ENCODE data around the gene COQ8A. TPM values are rescaled to one million over a fixed set of nuclear protein-coding genes. Genes with fewer than 3 reads are reported as not detected.
"Not testable (repeated sequence)": the region's sequence is repeated elsewhere in the genome, so short reads cannot be mapped to it uniquely, and the experiment has no call there.

The COQ8A gene
- total RNA-seq, 8 experiments from 2014 or later, result 12.8 to 31.6 (median 22.9) TPM

- peak in 1 of 8 experiments; percentile 40 for ATAC-seq (replicated peaks in 6 of 8)
- 71 to 88% (median 80%) methylated on average over 6 to 13 of the region's 13 CpGs; no CpG with 5 or more reads in 1 of the 10 experiments for WGBS, 10 experiments
- Histone ChIP-seq H3K27ac (no peak overlapping the region), H3K4me1 (replicated peaks in 1 of 2) (peaks cover 22 to 28% of the 10 kb centered on the region in 2 donors), H3K4me3 (no peak overlapping the region)
- in situ Hi-C loops (cut with MboI; ENCODE audit: low pct_unique_long_range_greater_than_20kb in 2 of 9, low sequenced_read_pairs in 9 of 9, unreplicated experiment in 9 of 9), result no loop called here
Observed at GRCh38 chr1:226995365-226996332, 55.6 kb downstream of the COQ8A start.

DNA sequence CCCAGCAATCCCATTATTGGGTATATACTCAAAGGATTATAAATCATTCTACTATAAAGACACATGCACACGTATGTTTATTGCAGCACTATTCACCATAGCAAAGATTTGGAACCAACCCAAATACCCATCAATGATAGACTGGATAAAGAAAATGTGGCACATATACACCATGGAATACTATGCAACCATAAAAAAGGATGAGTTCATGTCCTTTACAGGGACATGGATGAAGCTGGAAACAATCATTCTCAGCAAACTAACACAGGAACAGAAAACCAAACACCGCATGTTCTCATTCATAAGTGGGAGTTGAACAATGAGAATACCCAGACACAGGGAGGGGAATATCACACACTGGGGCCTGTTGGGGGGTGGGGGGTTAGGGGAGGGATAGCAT, 59.5 kb downstream of the COQ8A start:
- H3K4me3 ChIP-seq; ATAC-seq (replicated peaks in 6 of 8); H3K27ac ChIP-seq; in situ Hi-C loops (cut with MboI; ENCODE audit: low pct_unique_long_range_greater_than_20kb in 2 of 9, low sequenced_read_pairs in 9 of 9, unreplicated experiment in 9 of 9): not testable (repeated sequence)
- 100% methylated on average over 1 of the region's 2 CpGs; no CpG with 5 or more reads in 7 of the 10 experiments for WGBS, 10 experiments
- H3K4me1 ChIP-seq (replicated peaks in 1 of 2), result peaks cover 7 to 12% of the 10 kb centered on the region in 2 donors

DNA sequence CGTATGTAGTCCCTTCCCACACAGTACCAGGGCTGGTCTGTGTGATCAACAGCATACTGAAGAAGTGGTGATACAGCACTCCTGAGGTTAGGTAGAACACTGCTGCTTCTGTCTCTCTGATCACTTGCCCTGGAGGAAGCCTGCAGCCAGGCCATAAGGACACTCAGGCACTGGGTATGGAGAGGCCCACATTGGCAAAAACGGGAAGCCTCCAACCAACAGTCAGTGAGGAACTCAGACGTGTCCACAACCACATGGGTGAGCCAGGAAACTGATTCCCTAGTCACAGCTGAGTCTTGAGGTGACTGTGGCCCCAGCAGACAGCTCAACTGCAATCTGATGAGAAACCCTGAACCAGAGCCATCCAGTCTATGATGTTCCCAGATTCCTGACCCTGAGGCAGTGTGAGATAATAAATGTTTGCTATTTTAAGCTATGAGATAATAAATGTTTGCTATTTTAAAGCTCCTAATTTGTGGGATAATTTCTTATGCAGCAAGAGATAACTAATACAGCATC, 62.5 kb downstream of the COQ8A start:
- in situ Hi-C loops (cut with MboI; ENCODE audit: low pct_unique_long_range_greater_than_20kb in 2 of 9, low sequenced_read_pairs in 9 of 9, unreplicated experiment in 9 of 9), result no loop called here
- ATAC-seq (replicated peaks in 6 of 8), result peak in 1 of 8 experiments; percentile 33
- Histone ChIP-seq H3K27ac (no peak overlapping the region), H3K4me3 (no peak overlapping the region), H3K4me1 (replicated peaks in 1 of 2) (peaks cover 0 to 8% of the 10 kb centered on the region in 2 donors)
- 33 to 100% (median 50%) methylated on average over 1 to 3 of the region's 3 CpGs; no CpG with 5 or more reads in 3 of the 10 experiments for WGBS, 10 experiments

GRCh38 chr1:227003165-227003564, 63.1 kb downstream of the COQ8A start:
- no peak for ATAC-seq (replicated peaks in 6 of 8)
- Histone ChIP-seq H3K4me3 (no peak overlapping the region), H3K27ac (no peak overlapping the region), H3K4me1 (replicated peaks in 1 of 2) (peaks cover 0 to 8% of the 10 kb centered on the region in 2 donors)
- in situ Hi-C loops (cut with MboI; ENCODE audit: low pct_unique_long_range_greater_than_20kb in 2 of 9, low sequenced_read_pairs in 9 of 9, unreplicated experiment in 9 of 9), result no loop called here
- WGBS, 10 experiments, result 84 to 100% (median 96%) methylated on average over 1 to 8 of the region's 8 CpGs

- ATAC-seq (replicated peaks in 6 of 8), result no peak
- Histone ChIP-seq H3K27ac (no peak overlapping the region), H3K4me1 (replicated peaks in 1 of 2) (peaks cover 0 to 8% of the 10 kb centered on the region in 2 donors), H3K4me3 (no peak overlapping the region)
- in situ Hi-C loops (cut with MboI; ENCODE audit: low pct_unique_long_range_greater_than_20kb in 2 of 9, low sequenced_read_pairs in 9 of 9, unreplicated experiment in 9 of 9), result no loop called here
- WGBS, 10 experiments, result 87 to 100% (median 93%) methylated on average over 3 to 8 of the region's 8 CpGs; no CpG with 5 or more reads in 3 of the 10 experiments
Observed at GRCh38 chr1:227004796-227005195, 64.7 kb downstream of the COQ8A start.

- peak in 2 of 8 experiments; percentile 29 to 35 for ATAC-seq (replicated peaks in 6 of 8)
- WGBS, 10 experiments, result 92 to 100% (median 95%) methylated on average over 1 to 5 of the region's 5 CpGs; no CpG with 5 or more reads in 4 of the 10 experiments
- Histone ChIP-seq H3K4me3 (no peak overlapping the region), H3K4me1 (replicated peaks in 1 of 2) (peaks cover 0 to 8% of the 10 kb centered on the region in 2 donors), H3K27ac (no peak overlapping the region)
- in situ Hi-C loops (cut with MboI; ENCODE audit: low pct_unique_long_range_greater_than_20kb in 2 of 9, low sequenced_read_pairs in 9 of 9, unreplicated experiment in 9 of 9), result no loop called here
Observed at GRCh38 chr1:227006226-227006796, 66.2 kb downstream of the COQ8A start.

- in situ Hi-C loops (cut with MboI; ENCODE audit: low pct_unique_long_range_greater_than_20kb in 2 of 9, low sequenced_read_pairs in 9 of 9, unreplicated experiment in 9 of 9), result no loop called here
- peak in 2 of 8 experiments; percentile 65 to 71 for ATAC-seq (replicated peaks in 6 of 8)
- Histone ChIP-seq H3K27ac (no peak overlapping the region), H3K4me3 (no peak overlapping the region), H3K4me1 (replicated peaks in 1 of 2) (peaks cover 0 to 8% of the 10 kb centered on the region in 2 donors)
Observed at GRCh38 chr1:227009937-227010336, 69.8 kb downstream of the COQ8A start.

GRCh38 chr1:227010645-227011044, 70.6 kb downstream of the COQ8A start:
- H3K4me3 ChIP-seq, result no peak overlapping the region
- no peak for ATAC-seq (replicated peaks in 6 of 8)
- in situ Hi-C loops (cut with MboI; ENCODE audit: low pct_unique_long_range_greater_than_20kb in 2 of 9, low sequenced_read_pairs in 9 of 9, unreplicated experiment in 9 of 9), result no loop called here
- WGBS, 10 experiments, result 92 to 100% (median 97%) methylated on average over 3 to 5 of the region's 5 CpGs; no CpG with 5 or more reads in 1 of the 10 experiments
- H3K27ac ChIP-seq, result no peak overlapping the region
- peaks cover 0 to 7% of the 10 kb centered on the region in 2 donors for H3K4me1 ChIP-seq (replicated peaks in 1 of 2)

- H3K4me1 ChIP-seq (replicated peaks in 1 of 2), result no peaks in the 10 kb centered on the region
- WGBS, 10 experiments, result 86 to 100% (median 93%) methylated on average over 2 to 3 of the region's 3 CpGs
- H3K27ac ChIP-seq, result no peak overlapping the region
- no peak overlapping the region for H3K4me3 ChIP-seq
- ATAC-seq (replicated peaks in 6 of 8), result no peak
- in situ Hi-C loops (cut with MboI; ENCODE audit: low pct_unique_long_range_greater_than_20kb in 2 of 9, low sequenced_read_pairs in 9 of 9, unreplicated experiment in 9 of 9), result no loop called here
Observed at GRCh38 chr1:227016990-227017389, 76.9 kb downstream of the COQ8A start.

- in situ Hi-C loops (cut with MboI; ENCODE audit: low pct_unique_long_range_greater_than_20kb in 2 of 9, low sequenced_read_pairs in 9 of 9, unreplicated experiment in 9 of 9), result no loop called here
- H3K27ac ChIP-seq, result no peak overlapping the region
- ATAC-seq (replicated peaks in 6 of 8), result no peak
Observed at GRCh38 chr1:227032396-227032795, 92.3 kb downstream of the COQ8A start.

DNA sequence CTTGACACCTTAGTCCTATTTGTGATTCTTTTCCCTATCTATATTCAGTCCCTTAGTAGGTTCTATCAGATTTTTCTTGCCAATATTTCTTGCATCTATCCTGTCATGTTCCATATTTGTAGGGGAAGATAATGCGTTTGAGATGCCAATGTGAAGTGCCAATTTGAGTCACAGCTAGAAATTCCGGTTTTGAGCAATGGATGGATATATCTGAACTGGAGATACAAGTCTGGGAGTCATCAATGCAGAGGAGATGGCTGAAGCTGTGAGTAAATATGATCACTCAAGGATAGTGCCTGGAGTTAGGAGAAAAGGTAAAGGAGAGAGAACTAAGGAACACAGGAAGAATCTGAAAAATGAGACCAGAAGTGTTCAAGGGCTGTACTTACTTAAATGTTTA, 93.8 kb downstream of the COQ8A start:
- H3K27ac ChIP-seq, result no peak overlapping the region
- H3K4me1 ChIP-seq (replicated peaks in 1 of 2), result no peaks in the 10 kb centered on the region
- 62 to 100% (median 78%) methylated on average over 2 of the region's 2 CpGs; no CpG with 5 or more reads in 2 of the 10 experiments for WGBS, 10 experiments
- H3K4me3 ChIP-seq, result no peak overlapping the region
- in situ Hi-C loops (cut with MboI; ENCODE audit: low pct_unique_long_range_greater_than_20kb in 2 of 9, low sequenced_read_pairs in 9 of 9, unreplicated experiment in 9 of 9), result no loop called here
- ATAC-seq (replicated peaks in 6 of 8), result no peak

More at GRCh38 chr1:227032396-227032795, 92.3 kb downstream of the COQ8A start:
- 33 to 100% (median 82%) methylated on average over 1 to 3 of the region's 3 CpGs; no CpG with 5 or more reads in 5 of the 10 experiments for WGBS, 10 experiments
- Histone ChIP-seq H3K4me1 (replicated peaks in 1 of 2) (no peaks in the 10 kb centered on the region), H3K4me3 (no peak overlapping the region)

- H3K4me1 ChIP-seq (replicated peaks in 1 of 2), result no peaks in the 10 kb centered on the region
- in situ Hi-C loops (cut with MboI; ENCODE audit: low pct_unique_long_range_greater_than_20kb in 2 of 9, low sequenced_read_pairs in 9 of 9, unreplicated experiment in 9 of 9), result no loop called here
- WGBS, 10 experiments, result 61 to 100% (median 91%) methylated on average over 2 of the region's 2 CpGs
- no peak overlapping the region for H3K4me3 ChIP-seq
- H3K27ac ChIP-seq, result no peak overlapping the region
- no peak for ATAC-seq (replicated peaks in 6 of 8)
Observed at GRCh38 chr1:227035316-227035715, 95.2 kb downstream of the COQ8A start.

DNA sequence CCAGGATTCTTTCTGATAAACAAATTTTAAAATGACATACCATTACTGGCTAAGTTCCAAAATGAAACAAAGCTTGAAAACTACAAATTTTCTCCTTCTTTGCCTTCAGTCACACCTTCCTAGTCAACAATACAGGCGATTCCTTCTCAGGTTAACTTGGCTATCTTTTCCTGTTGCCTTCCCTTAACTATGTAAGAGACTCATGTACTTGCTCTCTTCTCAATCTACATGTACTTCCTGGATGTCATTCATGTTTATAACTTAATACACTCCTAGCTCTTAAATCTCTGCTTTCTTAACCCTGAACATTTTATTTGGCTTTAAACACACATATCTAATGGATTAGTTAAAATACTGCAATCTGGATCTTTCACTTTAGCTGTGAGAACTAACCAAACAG, 97.0 kb downstream of the COQ8A start:
- Histone ChIP-seq H3K4me1 (replicated peaks in 1 of 2) (no peaks in the 10 kb centered on the region), H3K4me3 (no peak overlapping the region), H3K27ac (no peak overlapping the region)
- 90 to 100% (median 100%) methylated on average over 1 of the region's 1 CpG for WGBS, 10 experiments
- ATAC-seq (replicated peaks in 6 of 8), result no peak
- in situ Hi-C loops (cut with MboI; ENCODE audit: low pct_unique_long_range_greater_than_20kb in 2 of 9, low sequenced_read_pairs in 9 of 9, unreplicated experiment in 9 of 9), result no loop called here

Measured in motor neuron (in vitro differentiated cells).